Hair follicle dermal papilla cell (primary cell): ENCODE measurements around the gene MTF1. TPM values are rescaled to one million over a fixed set of nuclear protein-coding genes. Genes with fewer than 3 reads are reported as not detected.

ENCODE experiments used
- small RNA-seq: library from RNA; depleted of rRNA; stranded (forward); fragments of <200 nt; gene quantifications from one replicate; pipeline ENCODE3, GENCODE V24; 2012
- total RNA-seq: library from RNA; depleted of rRNA; stranded (reverse); fragments of >200 nt; gene quantifications from 2 replicates; pipeline ENCODE4 v1.2.3, GENCODE V29; 2012

Gene MTF1
- 3.2 and 3.4 TPM in 2 replicates for total RNA-seq

GRCh38 chr1:37859507-37860345, at the start of gene MTF1:
Gene MTF1 (minus strand): TSS chr1:37859592. CDS start chr1:37857658, 1,934 bp downstream.

DNA sequence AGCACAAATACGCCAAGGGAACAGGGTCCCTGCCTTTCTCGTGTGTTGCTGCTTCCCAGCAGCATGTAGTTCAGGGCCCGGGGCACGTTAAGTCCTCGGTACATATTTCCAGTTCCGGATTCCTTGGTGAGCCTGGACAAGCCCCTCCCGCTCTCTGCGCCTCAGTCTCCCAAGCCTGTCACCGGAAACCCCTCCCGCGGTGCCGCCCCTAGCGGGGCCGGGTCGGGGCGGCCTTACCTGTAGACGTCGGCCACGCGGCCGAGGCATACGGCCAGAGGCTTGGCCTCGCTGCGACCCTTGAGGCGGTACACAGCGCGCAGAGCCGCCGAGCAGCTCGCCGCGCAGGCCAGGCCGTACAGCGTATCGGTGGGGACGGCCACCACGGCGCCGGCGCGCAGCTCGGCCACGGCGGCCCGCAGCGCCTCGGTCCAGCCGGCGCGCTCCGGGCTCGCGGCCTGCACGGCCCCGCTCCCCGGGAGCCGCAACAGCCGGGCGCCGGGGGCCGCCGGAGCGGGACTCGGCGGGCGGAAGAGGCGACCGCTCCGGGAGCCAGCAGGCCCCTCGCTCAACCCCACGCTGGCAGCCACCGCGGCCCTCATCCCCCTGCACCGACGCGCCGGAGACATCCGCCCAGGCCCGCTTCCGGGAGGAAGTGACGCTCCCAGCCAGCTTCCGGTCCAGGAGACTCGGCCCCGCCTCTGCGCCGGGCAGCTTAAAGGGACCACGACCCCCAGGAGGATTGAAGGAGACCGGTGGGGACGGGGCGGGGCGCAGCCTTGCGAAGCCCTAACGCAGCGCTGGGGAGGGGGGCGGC, 51.6 kb downstream of the MTF1 start, which contains the start of the genes C1orf122 and YRDC:
Gene C1orf122 (plus strand): TSS at position 236 of the 814 bp plus-strand sequence. CDS start 615 bp downstream, outside the sequence.
Gene YRDC (minus strand): TSS at position 654 of the 814 bp plus-strand sequence. CDS start 28 bp downstream, at position 626.

DNA sequence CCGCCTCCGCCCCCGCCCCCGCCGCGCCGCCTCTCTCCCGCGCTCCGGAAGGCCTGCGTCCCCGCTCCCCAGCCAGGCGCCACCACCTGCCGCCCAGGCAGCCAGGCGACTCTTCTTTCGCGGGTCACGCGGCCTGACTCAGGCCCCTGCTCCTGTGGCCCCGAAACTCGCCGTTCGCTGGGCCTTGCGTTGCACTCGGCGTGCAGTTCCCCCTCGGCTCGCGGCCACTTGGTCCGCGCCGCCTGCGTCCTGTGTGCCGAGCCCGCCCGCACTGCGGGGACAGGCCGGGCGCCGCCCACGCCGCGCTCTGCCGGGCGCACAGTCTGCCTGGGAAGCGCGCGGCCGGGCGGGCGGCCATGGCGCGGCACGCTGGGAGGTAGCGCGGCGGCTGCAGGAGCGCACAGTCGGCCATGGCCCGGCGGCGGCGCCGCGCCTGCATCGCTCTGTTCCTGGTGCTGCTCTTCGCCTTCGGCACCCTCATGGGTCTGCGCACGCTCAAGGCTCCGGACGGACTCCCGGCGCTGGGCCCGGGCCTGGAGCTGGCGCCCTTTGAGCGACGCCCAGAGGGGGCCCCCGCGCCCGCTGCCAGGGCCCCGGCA, 65.5 kb downstream of the MTF1 start, which contains the start of gene MANEAL:
Gene MANEAL (plus strand): TSS at position 75 of the 599 bp plus-strand sequence. CDS start 336 bp downstream, at position 411.

GRCh38 chr1:37764888-37765441, 94.4 kb downstream of the MTF1 start, which contains the start of gene EPHA10:
Gene EPHA10 (minus strand): TSS chr1:37765120. CDS start chr1:37765066, 54 bp downstream.

Small RNA genes lying within 50 kb of the gene (small RNA-seq; reads per million reads assigned to genes)
- not detected for gene RF00092
- gene RNU6-584P, result not detected

Other genes with a start within 250 kb of the MTF1 start
- gene RSPO1, start 224.7 kb downstream of the MTF1 start, total RNA-seq, result 2.4 and 3.4 TPM in 2 replicates
- 1.8 and 2.1 TPM in 2 replicates for gene CDCA8, start 167.1 kb downstream of the MTF1 start, total RNA-seq
- not detected in 2 replicates for gene EPHA10, start 94.5 kb downstream of the MTF1 start, total RNA-seq
- 1.6 and 1.8 TPM in 2 replicates for gene MANEAL, start 65.7 kb downstream of the MTF1 start, total RNA-seq
- gene C1orf122, start 51.8 kb downstream of the MTF1 start, total RNA-seq, result 17.0 and 18.0 TPM in 2 replicates
- 12.6 and 16.6 TPM in 2 replicates for gene YRDC, start 51.4 kb downstream of the MTF1 start, total RNA-seq
- 41.0 and 53.7 TPM in 2 replicates for gene INPP5B, start 87.5 kb upstream of the MTF1 start, total RNA-seq
- gene SF3A3, start 130.4 kb upstream of the MTF1 start, total RNA-seq, result 58.2 and 58.4 TPM in 2 replicates
- 43.8 and 44.9 TPM in 2 replicates for gene FHL3, start 145.9 kb upstream of the MTF1 start, total RNA-seq
- 38.5 and 45.3 TPM in 2 replicates for gene UTP11, start 153.1 kb upstream of the MTF1 start, total RNA-seq
- not detected in 2 replicates for gene POU3F1, start 187.2 kb upstream of the MTF1 start, total RNA-seq